Measurements from ENCODE around the gene CLPSL1.

CLPSL1 gene, protein sequence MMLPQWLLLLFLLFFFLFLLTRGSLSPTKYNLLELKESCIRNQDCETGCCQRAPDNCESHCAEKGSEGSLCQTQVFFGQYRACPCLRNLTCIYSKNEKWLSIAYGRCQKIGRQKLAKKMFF

DNA sequence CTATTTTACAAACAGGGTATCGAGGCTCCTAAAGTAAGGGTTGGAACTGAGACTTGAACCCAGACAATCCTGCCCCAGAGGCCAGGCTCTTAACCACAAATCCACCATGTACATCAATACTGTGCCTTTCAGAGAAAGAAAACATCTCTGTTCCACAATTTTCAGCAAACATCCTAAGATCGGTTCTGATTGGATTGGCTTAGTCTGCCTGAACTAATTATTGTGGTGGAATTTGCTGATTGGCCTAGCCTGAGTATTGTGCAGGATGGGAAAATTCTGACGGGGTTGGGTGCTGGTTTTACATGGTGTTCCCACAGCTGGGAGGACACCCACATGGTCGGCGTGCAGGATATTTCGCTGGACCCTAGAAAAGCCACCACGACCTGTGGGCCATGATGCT, at the start of gene CLPSL1:
Gene CLPSL1, plus strand, starts transcription at position 301 of the 400 bp plus-strand sequence. Its CDS starts 92 bp downstream, at position 393.
- no peak for DNase-seq

DNA sequence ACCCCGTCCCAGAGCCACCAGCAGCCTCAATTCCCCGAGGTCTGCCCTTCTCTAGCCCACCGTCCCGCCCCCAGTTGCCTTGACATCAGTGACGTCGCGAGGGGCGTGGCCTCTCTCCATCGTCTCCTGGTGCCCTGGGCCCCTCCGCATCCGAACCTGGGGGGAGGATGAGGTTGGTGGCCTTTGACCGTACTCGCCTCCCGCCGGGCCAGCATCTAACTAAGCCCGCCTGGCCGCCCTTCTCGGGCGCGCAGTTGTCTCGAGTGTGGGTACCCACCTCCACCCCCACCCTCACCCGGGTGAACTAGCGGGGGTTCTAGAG, 49.4 kb upstream of the CLPSL1 start:
- DNase-seq = peak; percentile 95

DNA sequence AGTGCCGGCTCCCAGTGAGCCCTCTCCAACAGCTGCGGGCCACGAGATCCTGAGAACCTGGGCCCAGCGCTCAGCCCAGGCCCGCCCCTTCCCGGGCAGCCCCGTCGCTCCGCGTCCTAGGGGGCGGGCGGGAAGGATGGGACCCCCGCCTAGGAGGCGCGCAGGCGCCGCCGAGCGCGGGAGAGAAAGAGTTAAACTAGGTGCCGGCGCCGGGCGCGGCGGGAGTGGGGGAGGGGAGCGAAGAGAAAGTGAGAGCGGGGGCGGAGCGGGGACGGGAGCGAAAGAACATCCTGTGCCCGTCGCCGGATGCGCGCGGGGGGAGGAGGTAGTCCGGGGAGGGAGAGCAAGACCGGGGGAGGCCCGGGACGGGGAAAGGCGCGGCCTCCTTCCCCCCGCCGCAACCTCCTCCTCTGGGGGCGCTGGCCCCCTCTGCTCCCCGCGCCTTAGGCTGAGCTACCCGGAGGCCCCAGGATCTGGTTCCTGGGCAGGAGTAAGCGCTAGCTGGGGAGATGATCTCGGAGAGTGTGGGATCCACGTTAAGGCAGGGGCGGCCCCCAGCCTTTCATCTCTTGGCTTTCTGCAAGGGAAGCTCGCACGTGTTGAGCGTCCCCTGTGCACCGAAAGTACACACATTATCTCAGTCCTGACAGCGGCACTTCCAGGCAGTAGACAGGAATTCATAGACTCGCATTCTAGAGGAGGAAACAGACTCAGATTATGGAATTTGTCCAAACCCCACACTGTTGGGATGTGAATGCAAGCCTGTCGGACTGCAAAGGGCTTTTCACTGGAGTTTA, 48.9 kb upstream of the CLPSL1 start:
- DNase-seq = peak; percentile 97

DNA sequence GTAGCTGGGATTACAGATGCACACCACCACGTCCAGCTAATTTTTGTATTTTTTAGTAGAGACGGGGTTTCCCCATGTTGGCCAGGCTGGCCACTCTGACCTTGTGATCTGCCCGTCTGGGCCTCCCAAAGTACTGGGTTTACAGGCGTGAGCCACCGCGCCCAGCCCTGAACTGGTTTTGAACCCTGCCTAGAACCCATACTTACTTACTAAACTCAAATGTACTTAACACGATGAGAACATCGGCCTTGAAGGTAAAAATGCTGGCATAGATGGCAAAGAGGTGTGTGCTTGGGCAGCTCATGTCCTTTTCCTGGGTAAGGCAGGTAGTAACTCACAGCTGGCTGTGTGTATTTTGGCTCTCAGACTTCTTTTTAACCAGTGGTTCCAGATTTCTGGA, 47.2 kb upstream of the CLPSL1 start:
- no peak for DNase-seq

DNA sequence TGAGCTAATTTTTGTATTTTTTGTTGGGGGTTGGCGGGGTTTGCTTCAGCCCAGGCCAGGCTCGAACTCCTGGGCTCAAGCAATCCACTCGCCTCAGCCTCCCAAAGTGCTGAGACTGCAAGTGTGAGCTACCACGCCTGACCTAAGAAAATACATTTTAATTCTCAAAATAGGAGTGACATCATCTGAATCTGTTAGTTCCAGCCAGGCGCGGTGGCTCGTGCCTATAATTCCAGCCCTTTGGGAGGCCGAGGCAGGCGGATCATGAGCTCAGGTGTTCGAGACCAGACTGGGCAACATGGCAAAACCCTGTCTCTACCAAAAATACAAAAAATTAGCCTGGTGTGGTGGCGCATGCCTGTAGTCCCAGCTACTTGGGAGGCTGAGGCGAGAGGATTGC, 46.5 kb upstream of the CLPSL1 start:
- DNase-seq = peak; percentile 12

DNA sequence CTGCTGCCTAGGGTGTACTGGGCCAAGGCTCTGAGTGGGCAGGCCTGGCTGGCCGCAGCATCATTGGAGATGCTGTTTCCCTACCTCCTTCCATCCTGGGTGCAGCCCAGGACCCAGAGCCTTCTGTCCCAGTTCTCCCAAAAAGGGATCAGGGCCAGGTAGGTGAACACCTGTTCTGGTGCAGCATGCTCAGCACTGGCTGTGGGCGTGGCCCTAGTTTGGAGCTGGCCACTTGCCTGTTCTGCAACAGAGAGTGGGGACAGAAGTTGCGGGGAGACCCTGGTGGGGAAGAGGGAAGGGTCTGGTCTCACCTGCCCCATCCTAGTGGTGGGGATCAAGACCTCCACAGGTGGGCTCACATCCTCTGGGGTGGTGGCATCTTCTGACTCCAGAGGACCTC, 45.4 kb upstream of the CLPSL1 start:
- DNase-seq = no peak

DNA sequence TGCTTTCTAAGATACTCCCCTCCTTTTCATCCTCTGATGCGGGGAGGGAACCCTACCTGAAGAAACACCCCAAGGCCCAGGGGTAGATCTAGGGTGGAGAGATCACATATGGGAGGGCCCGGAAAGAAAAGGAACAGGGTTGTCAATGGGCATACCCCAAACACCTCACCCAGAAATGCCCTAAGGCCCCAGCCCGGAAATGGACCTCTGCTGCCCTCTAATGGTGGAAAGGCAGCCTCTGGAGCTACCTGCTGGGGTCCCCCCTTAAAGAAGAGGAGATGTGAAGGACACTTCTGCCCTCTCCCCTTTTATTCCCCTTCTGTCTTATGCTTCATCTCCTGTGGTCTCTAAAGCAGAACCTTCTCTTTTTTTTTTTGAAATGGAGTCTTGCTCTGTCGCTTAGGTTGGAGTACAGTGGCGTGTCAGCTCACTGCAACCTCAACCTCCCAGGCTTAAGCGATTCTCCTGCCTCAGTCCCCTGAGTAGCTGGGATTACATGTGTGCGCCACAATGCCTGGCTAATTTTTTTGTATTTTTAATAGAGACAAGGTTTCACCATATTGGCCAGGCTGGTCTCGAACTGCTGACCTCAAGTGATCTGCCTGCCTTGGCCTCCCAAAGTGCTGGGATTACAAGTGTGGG, 44.4 kb upstream of the CLPSL1 start:
- DNase-seq = peak; percentile 83

DNA sequence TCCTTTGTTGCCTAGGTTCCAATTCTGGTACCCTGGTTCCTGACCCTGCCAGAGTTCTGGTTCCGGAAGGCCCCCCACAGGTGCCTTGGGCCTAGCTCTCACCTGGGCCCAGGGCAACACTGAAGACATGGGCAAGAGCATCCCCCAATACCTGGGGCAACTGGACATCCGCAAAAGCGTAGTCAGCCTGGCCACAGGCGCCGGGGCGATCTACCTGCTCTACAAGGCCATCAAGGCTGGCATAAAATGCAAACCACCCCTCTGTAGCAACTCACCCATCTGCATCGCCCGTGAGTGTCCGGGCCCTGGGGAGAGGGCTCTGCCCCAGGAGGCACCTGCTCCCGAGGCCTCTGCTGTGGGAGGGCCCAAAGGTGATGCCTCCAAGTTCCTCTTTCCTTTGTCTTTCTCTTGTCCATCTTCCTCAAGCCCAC, 43.8 kb upstream of the CLPSL1 start, which contains the start of gene ARMC12:
Gene ARMC12, plus strand, starts transcription at position 51 of the 431 bp plus-strand sequence. Its CDS starts 77 bp downstream, at position 128.
- DNase-seq = no peak

DNA sequence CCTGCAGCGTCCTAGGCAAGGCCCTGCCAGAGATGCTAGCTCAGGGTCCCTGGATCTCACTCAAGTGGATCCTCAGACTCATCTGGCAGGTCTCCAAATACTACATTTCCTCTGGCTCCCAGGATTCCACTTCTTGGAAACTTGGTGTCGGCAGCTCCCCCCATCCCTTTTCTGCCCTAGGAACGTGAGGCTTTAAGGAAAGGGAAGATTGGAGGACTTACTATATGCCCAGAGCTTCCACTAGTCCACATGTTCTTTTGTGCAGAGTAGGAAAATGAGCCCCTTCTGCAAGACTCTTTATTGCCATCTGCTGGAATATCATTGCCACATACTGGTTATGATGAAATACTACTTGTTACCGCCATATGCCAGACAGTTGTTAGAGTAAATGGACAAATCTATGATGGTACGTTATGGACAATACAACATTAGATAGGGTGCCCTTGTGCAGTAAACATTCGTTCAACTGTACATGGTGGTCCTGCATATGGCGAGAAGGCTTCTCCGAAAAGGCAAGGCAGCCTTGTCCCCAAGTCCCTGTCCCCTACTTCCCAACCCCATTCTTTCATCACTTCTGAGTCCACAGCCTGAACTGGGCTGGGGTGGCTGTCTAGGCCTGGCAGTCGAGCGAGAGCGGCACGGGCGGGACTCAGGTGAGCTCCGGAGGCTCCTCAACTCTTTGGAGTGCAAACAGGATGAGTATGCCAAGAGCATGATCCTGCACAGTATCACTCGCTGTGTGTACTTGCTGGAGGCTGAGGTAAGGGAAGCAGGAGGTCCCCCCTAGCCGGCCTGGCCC, 43.2 kb upstream of the CLPSL1 start:
- no peak for DNase-seq

DNA sequence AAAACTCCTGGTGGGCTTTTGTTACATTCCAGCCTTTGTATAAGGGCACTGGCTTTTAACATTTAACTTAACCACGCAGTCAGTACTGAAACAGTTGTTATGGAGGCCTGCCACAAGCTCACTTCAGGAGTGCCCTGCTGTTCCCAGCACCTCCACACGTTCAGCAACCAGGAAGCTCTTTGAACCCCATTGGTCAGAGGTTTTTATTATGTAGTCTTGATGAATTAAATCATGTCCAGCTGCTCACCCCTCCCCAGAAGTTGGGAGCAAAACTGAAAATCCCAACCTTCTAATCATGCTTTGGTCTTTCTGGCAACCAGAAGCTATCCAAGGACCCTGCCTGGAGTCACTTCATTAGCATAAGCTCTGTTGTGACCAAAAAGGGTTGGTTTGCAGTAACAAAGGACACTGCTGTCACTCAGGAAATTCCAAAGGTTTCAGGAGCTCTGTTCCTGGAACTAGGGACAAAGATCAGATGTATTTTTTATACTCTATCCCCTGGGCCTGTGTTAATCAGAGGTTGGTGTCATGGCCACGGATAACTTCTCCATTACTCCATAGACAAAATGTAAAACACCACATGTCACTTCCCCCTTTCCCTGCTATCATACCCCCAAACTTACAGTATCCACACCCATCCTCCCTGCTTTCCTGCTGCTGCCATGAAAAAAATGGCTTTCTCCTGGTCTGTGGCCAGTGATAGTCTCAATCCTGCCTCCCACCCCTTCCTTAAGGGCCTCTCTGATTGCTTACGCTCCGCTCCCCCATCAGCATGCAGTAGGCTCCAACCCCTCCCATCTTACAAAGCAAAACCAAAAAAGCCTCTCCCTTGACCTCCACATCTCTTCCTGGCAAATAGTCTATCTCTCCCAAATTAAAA, 40.9 kb upstream of the CLPSL1 start:
- no peak for DNase-seq

DNA sequence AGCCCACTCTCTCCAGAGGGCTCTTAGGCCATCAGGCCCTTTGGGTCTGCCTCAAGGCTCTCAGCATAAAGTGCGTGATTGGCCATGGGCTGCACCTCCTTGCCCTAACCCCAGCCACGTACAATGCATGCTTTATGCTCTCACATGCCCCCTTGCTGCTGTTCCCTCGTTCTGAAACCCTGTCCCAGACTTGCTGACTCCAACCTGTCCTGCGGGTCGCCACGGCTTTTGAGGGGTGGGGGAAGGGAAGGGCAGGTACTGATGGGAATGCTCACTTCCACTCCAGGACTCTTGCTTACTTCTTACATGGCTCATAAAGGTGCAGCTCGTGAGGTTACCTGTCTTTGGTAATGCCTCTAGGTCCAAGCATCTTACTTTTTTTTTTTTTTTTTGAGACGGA, 38.0 kb upstream of the CLPSL1 start:
- no peak for DNase-seq

DNA sequence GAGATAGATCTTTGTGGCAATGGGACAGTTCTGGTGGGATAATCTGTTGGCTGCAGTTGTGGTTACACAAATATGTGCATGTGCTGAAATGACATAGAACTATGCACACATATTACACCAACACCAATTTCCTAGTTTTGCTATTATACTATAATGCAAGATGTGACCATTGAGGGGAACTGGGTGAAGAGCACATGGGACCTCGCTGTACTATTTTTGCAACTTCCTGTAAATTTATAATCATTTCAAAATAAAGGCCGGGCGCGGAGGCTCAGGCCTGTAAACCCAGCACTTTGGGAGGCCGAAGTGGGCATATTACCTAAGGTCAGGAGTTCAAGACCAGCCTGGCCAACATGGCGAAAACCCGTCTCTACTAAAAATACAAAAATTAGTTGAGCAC, 35.3 kb upstream of the CLPSL1 start:
- DNase-seq = no peak

DNA sequence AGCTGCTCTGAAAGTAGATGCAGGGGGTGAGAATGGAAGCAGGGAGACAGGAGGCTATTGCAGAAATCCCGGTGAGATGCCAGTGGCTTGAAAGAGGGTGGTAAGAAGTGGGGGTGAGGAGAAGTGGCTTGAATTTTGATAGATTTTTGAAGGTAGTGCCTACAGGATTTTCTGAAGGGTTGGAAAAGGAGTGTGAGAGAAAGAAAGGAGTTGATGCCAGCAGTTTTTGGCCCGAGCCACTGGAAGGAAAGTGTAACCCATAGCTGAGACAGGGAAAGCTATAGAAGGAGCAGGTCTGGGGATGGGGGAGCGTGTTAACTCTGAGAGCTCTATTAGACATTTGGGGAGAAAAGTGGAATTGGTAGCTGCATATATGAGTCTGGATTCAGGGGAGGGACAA, 34.3 kb upstream of the CLPSL1 start:
- DNase-seq = no peak

DNA sequence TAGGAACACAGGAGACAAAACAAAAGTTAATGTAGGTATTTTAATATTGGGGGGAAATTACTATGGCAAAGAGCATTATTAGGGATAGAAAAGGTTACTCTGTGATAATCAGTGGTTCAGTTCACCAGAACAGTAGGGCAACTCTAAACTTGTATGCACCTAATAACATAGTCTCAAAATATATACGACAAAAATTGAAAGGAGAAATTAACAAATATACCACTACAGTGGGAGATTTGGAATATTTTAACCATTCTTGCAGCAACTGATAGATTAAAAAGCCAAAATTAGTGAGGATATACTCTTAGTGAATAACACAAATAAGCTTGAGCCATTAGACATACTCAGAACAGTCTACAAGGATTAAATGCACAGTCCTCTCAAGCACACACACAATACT, 32.9 kb upstream of the CLPSL1 start:
- no peak for DNase-seq

DNA sequence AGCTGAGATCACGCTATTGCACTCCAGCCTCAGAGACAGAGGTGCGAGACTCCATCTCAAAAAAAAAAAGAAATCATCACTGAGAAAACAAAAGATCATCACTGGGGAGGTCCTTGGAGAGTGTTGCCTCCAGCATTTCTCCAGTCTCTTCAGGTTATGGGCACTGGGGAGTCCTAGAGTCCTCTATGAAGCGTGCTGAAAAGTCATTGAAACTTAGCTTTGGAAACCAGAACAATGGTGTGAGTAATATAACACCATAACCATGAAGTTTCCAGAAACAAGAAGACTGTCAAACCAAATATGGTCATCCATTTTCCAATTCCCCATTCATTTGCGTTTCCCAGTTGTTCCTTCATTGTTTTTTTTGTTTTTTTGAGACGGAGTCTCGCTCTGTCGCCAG, 30.3 kb upstream of the CLPSL1 start:
- no peak for DNase-seq

DNA sequence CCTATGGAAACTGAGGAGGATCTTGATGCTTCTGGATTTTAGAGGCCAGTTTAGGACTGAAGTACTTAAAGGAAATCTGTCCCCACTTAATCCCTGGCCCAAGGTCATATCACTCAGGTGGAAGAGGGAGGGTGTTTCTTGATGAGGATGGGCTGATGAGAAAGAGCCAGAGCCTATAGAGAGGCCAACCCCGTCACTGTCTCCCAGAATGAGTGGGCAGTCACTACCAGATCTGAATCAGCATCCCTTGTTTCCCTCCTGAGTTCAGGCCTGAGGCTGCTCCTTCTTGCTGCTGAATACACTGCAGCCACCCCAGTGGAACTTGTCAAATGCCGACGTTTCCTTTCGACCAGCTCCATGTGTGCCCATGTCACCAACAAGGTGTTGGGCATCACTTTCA, 29.2 kb upstream of the CLPSL1 start:
- no peak for DNase-seq

DNA sequence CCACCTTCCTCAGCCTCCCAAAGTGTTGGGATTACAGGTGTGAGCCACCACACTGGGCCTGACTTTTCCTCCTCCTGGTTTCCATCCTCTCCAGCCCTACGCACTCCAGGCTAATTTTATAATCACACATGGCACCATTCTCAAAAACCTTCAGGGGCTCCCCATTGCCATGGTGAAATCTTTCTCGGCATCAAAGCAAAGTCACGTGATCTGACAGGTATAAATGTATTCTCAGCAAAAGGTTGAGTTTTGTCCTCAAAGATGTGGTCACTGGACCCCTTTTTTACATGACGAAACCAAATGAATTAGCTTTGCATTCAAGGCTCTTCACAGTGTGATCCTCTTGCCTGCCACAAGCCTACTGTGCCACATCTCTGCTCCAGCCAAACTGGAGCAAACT, 28.5 kb upstream of the CLPSL1 start:
- DNase-seq = no peak

DNA sequence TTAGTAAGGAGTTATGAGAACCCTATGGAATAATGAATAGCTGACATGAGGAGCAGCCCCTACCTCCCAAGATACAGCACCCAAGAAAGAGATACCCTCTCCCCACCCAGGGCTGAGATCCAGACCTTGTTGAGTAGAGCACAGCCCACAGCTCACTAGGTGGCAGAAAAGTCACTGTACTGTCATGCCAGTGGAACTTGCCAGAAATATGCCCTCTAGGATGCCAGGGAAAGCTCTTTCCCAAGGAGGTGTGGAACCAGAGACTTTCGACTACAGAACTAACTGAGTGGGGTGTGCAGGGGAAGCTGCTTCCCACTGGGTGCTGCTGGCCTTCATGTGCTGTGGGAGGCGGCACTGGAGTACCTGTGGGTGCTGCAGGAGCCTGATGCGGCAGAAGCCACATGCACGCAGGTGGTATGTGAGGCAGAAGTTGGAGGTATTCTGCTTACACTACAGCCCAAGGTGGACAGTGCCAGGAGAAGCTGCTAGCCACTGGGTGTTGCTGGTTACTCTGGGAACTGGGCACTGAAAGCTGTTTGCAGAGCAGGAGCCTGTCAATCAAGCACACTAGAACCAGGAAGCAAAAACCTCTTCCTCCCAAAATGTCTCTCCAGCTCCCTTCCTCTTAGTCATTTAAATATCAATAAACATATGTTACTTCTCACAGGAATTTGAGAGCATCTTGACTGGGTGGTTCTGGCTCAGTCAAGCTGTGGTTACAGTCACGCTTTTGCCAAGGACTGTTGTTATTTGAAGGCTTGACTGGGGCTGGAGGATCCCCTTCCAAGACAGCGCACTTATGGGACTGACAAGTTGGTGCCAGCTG, 26.2 kb upstream of the CLPSL1 start:
- no peak for DNase-seq

DNA sequence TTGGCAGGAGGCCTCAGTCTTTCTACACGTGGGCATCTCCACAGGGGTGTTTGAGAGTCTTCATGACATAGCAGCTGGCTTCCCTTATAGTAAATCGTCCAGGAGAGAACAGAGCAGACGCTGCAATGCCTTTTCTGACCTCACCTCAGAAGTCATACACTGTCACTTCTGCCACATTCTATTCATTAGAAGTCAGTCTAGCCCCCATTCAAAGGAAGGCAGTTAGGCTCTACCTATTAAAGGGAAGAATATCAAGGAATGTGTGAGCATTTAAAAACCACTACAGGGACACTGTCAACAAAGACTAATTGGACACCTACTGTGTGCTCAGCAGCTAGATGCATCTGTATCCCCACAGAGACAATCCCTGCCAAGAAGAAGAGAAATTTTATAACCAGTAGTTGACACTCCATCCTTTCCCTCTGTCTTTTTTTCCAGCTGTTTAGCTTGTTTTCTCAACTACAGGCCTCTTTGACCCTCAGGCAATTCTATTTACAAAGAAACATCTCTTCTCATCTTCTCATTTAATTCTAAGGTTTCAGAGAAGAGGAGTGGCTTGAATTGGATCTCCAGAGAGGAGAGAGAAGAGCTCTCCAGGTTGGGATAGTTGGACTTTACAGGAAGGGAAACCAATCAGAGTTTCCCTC, 25.4 kb upstream of the CLPSL1 start:
- no peak for DNase-seq

DNA sequence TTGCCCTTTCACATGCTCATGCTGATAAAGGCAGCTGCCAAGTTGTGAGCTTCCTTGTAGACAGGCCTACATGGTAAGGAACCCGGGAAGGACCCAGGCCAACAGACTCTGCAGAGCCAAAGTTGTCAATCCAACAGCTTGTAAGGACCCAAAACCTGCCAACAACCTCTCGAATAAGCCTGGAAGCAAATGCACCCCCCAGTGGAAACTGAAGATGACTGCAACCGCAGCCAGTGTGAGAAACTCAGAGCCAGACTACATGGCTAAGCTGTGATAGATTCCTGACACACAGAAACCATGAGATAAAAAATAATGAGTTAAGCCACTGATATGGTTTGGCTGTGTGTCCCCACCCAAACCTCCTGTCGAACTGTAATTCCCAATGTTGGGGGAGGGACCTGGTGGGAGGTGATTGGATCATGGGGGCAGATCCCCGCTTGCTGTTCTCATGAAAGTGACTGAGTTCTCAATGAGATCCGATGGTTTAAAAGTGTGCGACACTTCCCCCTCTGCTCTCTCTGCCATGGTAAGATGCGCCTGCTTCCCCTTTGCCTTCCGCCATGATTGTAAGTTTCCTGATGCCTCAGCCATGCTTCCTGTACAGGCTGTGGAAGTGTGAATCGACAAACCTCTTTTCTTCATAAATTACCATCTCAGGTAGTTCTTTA, 23.2 kb upstream of the CLPSL1 start:
- DNase-seq = no peak
